Uterus (tissue), 2 donors: Measurements from ENCODE around the gene HOXC5.

Source experiments
- CTCF ChIP-seq, 4 experiments: fragments of 200-600 bp in 2 of 4; fragments of 450-650 bp in 2 of 4; sonication (generic) in 2 of 4; IDR thresholded peaks; one replicate each; pipeline ENCODE4 v1.5.1; 2016 to 2019; ENCODE audit warnings: antibody characterized with exemption in 4 of 4, mild to moderate bottlenecking in 2 of 4, moderate library complexity in 1 of 4
- POLR2A ChIP-seq, 2 donors: fragments of 450-650 bp; IDR thresholded peaks; one replicate each; pipeline ENCODE4 v1.6.1; 2016; ENCODE audit warnings: antibody characterized with exemption in 2 of 2, mild to moderate bottlenecking in 1 of 2, moderate library complexity in 1 of 2

DNA sequence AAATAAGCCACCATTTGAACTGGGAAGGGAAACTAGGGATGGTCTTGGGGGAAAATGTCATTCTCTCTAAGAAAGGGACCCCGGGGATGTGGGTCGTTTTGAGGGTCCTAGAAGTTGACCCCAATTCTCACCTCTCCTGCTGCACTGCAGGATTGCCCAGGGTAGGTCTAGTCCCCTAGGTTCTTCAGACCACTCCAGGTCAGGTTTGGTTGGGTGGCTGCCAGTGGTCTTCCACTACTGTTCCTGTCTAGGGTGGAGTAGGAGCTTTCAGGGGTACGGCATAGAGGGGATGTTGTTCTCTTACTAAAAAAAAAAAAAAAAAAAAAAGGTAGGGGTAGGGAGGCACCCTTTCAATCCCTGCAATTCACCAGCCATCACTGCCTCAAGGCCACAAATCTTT lies 16.8 kb upstream of the HOXC5 start:
- TF ChIP-seq CTCF (IDR thresholded peaks at IDR 0.05) = no peak
- no peak for TF ChIP-seq POLR2A (IDR thresholded peaks at IDR 0.05)
